Adipocyte (in vitro differentiated cells): ENCODE measurements around the gene ZGLP1.

ENCODE experiments used
- DNase-seq: peaks from one replicate; pipeline ENCODE4 v3.0.0-alpha.2; 2015; ENCODE audit warnings: low read depth
- H3K27me3 ChIP-seq: replicated peaks from 2 replicates; pipeline ENCODE4 v1.7.0; 2013; ENCODE audit warnings: mild to moderate bottlenecking, low read length, moderate library complexity; ENCODE audit not compliant: control insufficient read depth, insufficient read depth
- H3K36me3 ChIP-seq: 2 replicates; pipeline ENCODE4 v1.7.0; 2013; ENCODE audit warnings: low read length, mild to moderate bottlenecking, moderate library complexity; ENCODE audit not compliant: control insufficient read depth, insufficient read depth, severe bottlenecking
- H3K4me1 ChIP-seq: 2 replicates; pipeline ENCODE4 v1.7.0; 2013; ENCODE audit warnings: mild to moderate bottlenecking, low read length, moderate library complexity; ENCODE audit not compliant: control insufficient read depth, insufficient read depth
- H3K4me3 ChIP-seq: 2 replicates; pipeline ENCODE4 v1.7.0; 2013; ENCODE audit warnings: mild to moderate bottlenecking, low read length, moderate library complexity
- H3K9ac ChIP-seq: 2 replicates; pipeline ENCODE4 v1.7.0; 2013; ENCODE audit warnings: mild to moderate bottlenecking, low read length, moderate library complexity
- H3K9me3 ChIP-seq: 2 replicates; pipeline ENCODE4 v1.7.0; 2013; ENCODE audit warnings: mild to moderate bottlenecking, low read length, moderate library complexity; ENCODE audit not compliant: control insufficient read depth

The ZGLP1 gene

DNA sequence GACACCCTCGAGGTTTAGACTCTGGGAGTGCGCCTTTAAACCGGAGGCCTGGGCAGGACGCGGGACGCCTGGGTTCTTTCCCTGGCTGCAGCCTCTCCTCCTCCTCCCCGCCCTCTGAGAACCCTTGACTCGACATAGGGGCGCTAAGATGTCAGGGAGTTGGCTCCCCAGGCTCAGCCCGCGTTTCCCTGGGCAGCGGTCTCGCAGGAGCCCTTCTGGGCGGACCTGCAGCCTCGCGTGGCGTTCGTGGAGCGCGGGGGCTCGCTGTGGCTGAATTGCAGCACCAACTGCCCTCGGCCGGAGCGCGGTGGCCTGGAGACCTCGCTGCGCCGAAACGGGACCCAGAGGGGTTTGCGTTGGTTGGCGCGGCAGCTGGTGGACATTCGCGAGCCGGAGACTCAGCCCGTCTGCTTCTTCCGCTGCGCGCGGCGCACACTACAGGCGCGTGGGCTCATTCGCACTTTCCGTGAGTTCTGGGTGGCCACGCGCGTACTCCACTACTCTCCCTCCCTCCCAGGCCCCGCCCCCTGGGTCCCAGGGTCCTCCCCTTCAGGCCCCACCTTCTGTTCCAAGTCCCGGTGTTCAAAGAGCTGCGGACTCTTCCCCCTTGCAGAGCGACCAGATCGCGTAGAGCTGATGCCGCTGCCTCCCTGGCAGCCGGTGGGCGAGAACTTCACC lies 18.6 kb downstream of the ZGLP1 start:
- Histone ChIP-seq H3K27me3 (peaks cover 77% of the 10 kb centered on the region), H3K36me3 (no peaks in the 10 kb centered on the region), H3K9me3 (no peaks in the 10 kb centered on the region), H3K4me3 (peak overlapping the region; percentile 32), H3K4me1 (peaks cover 24% of the 10 kb centered on the region), H3K9ac (no peak overlapping the region)
- peak; percentile 80 for DNase-seq

DNA sequence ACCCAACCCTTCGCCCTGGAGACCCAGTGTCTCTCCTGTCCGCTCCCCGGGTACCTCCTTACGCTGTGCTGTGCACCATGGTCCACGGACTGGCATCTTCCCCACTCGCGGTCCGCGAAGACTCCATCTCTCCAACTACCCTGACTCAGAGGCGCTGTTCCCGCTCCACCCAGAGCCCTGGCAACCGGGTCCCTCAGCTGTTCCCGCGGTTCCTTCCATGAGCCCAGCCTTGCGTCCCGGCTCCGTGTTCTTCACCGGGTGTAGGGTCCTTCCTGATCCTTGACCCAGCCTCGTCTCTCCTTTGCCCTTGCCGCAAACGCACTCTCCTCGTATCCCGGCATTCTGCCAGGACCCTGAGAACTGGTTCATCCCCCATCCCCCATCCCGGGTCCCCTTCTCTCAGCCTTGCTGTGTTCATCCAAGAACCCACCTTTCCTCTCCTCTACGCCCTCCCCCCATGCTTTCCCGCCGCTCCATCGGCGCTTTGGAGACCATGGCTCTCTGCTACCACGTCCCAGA lies 19.2 kb downstream of the ZGLP1 start:
- Histone ChIP-seq H3K4me3 (no peak overlapping the region), H3K36me3 (peaks cover 3% of the 10 kb centered on the region), H3K9me3 (no peaks in the 10 kb centered on the region), H3K27me3 (peaks cover 71% of the 10 kb centered on the region), H3K9ac (no peak overlapping the region), H3K4me1 (peaks cover 21% of the 10 kb centered on the region)
- peak; percentile 57 for DNase-seq

GRCh38 chr19:10289836-10290356 lies 19.7 kb downstream of the ZGLP1 start, which contains the start of gene ICAM5:
ICAM5 (plus strand) TSS chr19:10289952; CDS start chr19:10290044, 92 bp downstream.
- Histone ChIP-seq H3K4me1 (peaks cover 21% of the 10 kb centered on the region), H3K36me3 (peaks cover 8% of the 10 kb centered on the region), H3K4me3 (peak within 1 kb of the TSS; percentile 56), H3K27me3 (peaks cover 66% of the 10 kb centered on the region), H3K9me3 (no peaks in the 10 kb centered on the region), H3K9ac (no peak within 1 kb of the TSS)
- DNase-seq, result peak; percentile 65

DNA sequence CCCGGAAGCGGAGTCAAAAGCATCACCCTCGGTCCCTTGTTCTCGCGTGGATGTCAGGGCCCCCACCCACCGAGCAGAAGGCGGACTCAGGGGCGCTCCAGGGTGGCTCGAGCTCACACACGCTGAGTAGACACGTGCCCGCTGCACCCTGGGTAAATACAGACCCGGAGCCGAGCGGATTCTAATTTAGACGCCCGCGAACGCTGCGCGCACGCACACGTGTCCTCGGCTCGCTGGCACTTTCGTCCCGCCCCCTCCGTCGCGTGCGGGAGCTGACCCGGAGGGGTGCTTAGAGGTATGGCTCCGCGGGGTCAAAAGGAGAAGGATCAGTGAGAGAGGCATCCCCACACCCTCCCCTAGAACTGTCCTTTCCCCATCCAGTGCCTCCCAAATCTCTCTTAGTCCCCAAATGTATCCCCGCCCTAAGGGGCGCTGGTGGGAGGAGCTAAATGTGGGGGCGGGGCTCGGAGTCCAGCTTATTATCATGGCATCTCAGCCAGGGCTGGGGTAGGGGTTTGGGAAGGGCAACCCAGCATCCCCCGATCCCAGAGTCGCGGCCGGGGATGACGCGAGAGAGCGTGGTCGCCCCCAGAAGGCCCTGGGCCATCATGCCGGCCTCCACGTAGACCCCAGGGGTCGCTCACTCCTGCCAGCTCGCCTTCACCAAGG lies 20.3 kb downstream of the ZGLP1 start:
- Histone ChIP-seq H3K4me1 (peaks cover 21% of the 10 kb centered on the region), H3K4me3 (peak overlapping the region; percentile 56), H3K27me3 (peaks cover 60% of the 10 kb centered on the region), H3K36me3 (peaks cover 13% of the 10 kb centered on the region), H3K9ac (no peak overlapping the region), H3K9me3 (no peaks in the 10 kb centered on the region)
- DNase-seq, result peak; percentile 77

- Histone ChIP-seq H3K9ac (no peak overlapping the region), H3K4me1 (peaks cover 21% of the 10 kb centered on the region), H3K4me3 (peak overlapping the region; percentile 56), H3K27me3 (peaks cover 54% of the 10 kb centered on the region), H3K36me3 (peaks cover 13% of the 10 kb centered on the region), H3K9me3 (no peaks in the 10 kb centered on the region)
- peak; percentile 80 for DNase-seq
These were observed 20.9 kb downstream of the ZGLP1 start for GRCh38 chr19:10288662-10289166.

GRCh38 chr19:10286803-10287737 lies 22.5 kb downstream of the ZGLP1 start, which contains the start of gene ICAM4:
ICAM4 (plus strand) TSS chr19:10286955; CDS start chr19:10287013, 58 bp downstream.
- peaks cover 38% of the 10 kb centered on the region for H3K27me3 ChIP-seq
- peaks cover 13% of the 10 kb centered on the region for H3K36me3 ChIP-seq
- H3K9ac ChIP-seq, result no peak within 1 kb of the TSS
- no peaks in the 10 kb centered on the region for H3K9me3 ChIP-seq
- H3K4me1 ChIP-seq, result peaks cover 20% of the 10 kb centered on the region
- DNase-seq, result peak; percentile 18
- no peak within 1 kb of the TSS for H3K4me3 ChIP-seq

GRCh38 chr19:10285393-10285792 lies 24.2 kb downstream of the ZGLP1 start:
- peaks cover 4% of the 10 kb centered on the region for H3K4me1 ChIP-seq
- no peak for DNase-seq
- H3K9me3 ChIP-seq, result no peaks in the 10 kb centered on the region
- peaks cover 13% of the 10 kb centered on the region for H3K36me3 ChIP-seq
- peaks cover 26% of the 10 kb centered on the region for H3K27me3 ChIP-seq
- H3K4me3 ChIP-seq, result no peak overlapping the region
- H3K9ac ChIP-seq, result no peak overlapping the region

DNA sequence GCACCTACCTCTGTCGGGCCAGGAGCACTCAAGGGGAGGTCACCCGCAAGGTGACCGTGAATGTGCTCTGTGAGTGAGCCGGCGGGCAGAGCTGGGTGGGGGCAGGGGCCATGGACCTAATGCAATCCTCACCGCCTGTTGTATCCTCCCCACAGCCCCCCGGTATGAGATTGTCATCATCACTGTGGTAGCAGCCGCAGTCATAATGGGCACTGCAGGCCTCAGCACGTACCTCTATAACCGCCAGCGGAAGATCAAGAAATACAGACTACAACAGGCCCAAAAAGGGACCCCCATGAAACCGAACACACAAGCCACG lies 24.7 kb downstream of the ZGLP1 start:
- Histone ChIP-seq H3K4me3 (no peak overlapping the region), H3K9me3 (no peaks in the 10 kb centered on the region), H3K27me3 (peaks cover 21% of the 10 kb centered on the region), H3K36me3 (peaks cover 13% of the 10 kb centered on the region), H3K9ac (no peak overlapping the region), H3K4me1 (peaks cover 4% of the 10 kb centered on the region)
- DNase-seq, result no peak

DNA sequence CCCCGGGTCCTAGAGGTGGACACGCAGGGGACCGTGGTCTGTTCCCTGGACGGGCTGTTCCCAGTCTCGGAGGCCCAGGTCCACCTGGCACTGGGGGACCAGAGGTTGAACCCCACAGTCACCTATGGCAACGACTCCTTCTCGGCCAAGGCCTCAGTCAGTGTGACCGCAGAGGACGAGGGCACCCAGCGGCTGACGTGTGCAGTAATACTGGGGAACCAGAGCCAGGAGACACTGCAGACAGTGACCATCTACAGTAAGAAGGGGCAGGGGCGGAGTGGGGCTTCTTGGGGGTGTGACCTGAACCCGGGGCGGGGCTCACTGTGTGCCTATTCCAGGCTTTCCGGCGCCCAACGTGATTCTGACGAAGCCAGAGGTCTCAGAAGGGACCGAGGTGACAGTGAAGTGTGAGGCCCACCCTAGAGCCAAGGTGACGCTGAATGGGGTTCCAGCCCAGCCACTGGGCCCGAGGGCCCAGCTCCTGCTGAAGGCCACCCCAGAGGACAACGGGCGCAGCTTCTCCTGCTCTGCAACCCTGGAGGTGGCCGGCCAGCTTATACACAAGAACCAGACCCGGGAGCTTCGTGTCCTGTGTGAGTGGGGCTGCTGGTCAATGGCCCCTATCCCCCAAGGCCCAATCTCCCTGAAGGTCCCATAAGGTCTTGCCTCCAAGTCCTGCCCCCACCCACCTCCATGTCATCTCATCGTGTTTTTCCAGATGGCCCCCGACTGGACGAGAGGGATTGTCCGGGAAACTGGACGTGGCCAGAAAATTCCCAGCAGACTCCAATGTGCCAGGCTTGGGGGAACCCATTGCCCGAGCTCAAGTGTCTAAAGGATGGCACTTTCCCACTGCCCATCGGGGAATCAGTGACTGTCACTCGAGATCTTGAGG lies 25.3 kb downstream of the ZGLP1 start:
- H3K9ac ChIP-seq, result no peak overlapping the region
- peaks cover 13% of the 10 kb centered on the region for H3K36me3 ChIP-seq
- peaks cover 18% of the 10 kb centered on the region for H3K27me3 ChIP-seq
- no peaks in the 10 kb centered on the region for H3K9me3 ChIP-seq
- DNase-seq, result no peak
- peaks cover 4% of the 10 kb centered on the region for H3K4me1 ChIP-seq
- no peak overlapping the region for H3K4me3 ChIP-seq
